ENCODE results near the gene ICAM1.
A peak's percentile ranks its signal among the peaks of the same experiment; 100 is the strongest.

Gene ICAM1

DNA sequence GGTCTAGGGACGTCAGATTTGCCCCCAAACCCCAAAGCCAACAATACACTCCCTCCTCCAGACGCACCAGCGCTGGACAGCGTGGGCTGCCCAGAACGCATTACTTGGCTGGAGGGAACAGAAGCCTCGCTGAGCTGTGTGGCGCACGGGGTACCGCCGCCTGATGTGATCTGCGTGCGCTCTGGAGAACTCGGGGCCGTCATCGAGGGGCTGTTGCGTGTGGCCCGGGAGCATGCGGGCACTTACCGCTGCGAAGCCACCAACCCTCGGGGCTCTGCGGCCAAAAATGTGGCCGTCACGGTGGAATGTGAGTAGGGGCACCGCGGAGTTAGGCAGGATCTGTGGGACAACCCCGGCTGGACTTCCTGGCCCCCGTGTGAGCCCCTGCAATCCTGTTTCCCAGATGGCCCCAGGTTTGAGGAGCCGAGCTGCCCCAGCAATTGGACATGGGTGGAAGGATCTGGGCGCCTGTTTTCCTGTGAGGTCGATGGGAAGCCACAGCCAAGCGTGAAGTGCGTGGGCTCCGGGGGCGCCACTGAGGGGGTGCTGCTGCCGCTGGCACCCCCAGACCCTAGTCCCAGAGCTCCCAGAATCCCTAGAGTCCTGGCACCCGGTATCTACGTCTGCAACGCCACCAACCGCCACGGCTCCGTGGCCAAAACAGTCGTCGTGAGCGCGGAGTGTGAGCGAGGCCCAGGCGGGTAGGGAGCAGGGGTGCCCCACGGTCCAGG is 22.9 kb downstream of the ICAM1 start:
- no peak for DNase-seq (ENCODE audit: low read depth)

- no peak for DNase-seq (ENCODE audit: low read depth)
Observed at GRCh38 chr19:10294368-10294697, 23.4 kb downstream of the ICAM1 start.

GRCh38 chr19:10295305-10295846 is 24.5 kb downstream of the ICAM1 start:
- no peak for DNase-seq (ENCODE audit: low read depth)

DNA sequence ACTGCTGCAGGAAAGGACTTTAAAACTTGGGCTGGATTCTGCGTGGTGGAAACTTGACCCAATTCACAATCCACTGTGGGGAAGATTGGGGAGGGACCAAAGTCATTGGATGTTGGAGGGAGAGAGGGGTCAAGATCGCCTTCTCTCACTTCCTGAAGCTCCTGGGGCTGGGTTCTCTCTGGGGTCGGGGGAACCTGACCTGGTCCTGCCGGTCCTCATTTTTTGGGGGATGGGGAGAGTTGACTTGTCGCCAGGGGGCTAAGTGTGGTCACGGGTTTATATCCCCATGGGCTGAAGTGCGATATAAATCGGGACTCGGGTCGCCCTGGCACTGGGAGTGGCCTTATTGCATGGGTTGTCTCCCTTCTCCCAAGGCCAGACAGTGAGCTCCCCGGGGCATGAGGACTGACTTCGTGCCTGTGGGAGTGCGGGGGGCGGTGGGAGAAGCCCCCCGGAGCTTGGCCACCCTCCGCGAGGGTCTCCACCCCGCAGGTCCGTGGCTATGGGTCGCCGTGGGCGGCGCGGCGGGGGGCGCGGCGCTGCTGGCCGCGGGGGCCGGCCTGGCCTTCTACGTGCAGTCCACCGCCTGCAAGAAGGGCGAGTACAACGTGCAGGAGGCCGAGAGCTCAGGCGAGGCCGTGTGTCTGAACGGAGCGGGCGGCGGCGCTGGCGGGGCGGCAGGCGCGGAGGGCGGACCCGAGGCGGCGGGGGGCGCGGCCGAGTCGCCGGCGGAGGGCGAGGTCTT is 25.1 kb downstream of the ICAM1 start:
- no peak for DNase-seq (ENCODE audit: low read depth)

DNA sequence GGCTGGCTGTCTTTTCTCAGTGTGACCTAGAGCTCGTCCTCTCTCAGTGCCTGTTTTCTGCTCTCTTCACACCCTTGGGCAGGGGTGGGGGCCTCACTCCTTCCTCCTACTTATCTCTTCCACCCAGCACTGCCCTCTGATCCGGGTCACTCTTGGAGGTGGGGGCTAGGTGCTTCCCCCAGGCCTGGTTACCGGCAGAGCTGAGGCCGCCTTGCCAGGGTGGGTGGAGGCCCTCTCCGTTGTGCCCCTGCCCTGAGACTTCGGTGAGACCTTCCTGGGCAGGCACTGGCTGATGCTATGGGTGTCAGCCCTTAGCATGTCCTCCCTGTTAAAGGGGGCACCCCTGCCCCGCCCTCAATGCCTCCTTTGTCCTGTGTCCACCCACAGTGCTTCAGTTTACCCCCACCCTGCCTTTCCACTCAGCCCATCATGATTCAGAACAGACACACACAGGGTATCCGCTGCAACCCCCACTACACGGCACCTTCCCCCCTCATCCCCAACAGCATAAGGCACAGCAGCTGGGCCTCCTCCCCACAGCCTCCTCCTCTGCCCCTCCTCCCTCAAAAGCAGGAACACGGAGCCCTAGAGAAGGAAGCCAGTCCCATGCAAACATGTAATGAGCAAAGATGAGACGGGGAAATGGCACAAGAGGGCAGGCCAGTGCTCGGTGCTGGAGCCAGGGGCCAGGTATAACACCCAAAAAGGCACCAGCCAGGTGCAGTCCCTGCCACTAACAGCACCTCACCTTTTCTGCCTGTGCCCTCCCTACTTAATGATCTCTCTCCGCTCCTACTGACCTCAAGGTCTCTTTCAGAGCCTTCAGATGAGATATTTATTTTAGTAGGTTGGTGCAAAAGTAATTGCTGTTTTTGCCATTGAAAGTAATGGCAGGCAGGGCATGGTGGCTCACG is 28.9 kb downstream of the ICAM1 start:
- peak; percentile 94 for DNase-seq (ENCODE audit: low read depth)

- no peak for DNase-seq (ENCODE audit: low read depth)
Observed at GRCh38 chr19:10305139-10305806, 34.4 kb downstream of the ICAM1 start.

GRCh38 chr19:10306327-10306726 is 35.4 kb downstream of the ICAM1 start:
- DNase-seq (ENCODE audit: low read depth): no peak

DNA sequence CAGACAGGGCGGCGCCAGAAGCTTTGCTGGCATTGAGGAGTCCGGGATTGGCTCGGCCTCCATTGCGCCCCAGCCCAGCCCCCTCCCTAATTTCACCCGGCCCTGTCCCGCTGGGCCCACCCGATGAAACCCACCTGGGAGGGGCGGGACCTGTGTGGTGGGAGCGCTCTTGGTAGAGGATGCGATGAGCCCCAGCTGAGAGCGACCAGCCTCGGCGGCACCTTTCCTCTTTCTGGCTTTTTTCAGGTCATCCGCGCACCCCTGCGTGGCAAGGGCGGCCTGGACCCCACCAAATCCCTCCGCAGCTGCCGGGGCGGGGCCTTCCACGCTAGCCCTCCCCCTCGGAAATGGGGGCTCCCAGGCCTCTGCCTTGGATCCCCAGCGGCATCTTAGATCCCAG is 38.5 kb downstream of the ICAM1 start, which contains the start of gene ZGLP1:
TSS of gene ZGLP1 (minus strand) at position 393 of the 400 bp plus-strand sequence.
- no peak for DNase-seq (ENCODE audit: low read depth)

DNA sequence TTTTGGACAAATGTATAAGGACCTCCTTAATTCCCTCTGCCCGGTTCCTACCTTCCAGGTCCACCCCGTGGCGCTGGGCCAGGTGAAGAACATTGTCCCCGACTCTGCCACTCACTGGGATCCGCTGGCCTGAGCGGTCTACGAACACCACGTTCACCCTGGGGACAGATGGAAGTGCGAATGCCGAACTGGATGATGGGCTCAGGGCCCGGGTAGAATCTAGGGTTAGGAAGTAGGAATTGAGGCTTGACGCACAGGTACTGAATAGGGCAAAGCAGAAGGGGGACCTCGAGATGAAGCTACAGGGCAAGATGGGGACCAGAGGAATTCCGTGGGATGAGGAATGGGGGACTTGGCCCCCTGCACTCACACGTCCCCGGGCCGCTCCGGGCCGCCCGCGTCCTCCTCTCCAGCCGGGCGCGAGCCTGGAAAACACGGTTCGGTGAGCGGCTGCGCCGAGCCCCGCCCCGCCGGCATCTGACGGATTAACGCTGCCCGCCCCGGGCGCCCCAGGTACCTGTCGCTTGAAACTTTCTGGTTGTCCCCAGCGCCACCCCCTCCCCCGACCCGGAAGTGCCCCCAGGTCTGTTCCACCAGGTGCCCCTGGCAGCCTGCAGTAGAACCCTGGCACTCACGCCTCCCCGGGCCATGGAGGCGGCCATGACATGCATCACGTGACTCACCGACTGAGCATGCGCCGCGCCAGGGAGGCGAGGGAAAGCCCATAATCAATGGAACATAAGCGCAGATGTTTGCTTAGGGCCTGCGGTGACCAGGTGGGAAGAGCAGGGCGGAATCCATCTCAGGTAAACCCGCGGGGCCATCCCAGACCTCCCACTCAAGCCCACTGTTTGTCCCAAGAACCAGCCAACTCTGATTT is 44.7 kb downstream of the ICAM1 start, which contains the start of gene FDX2:
TSS of gene FDX2 (minus strand) at position 681 of the 880 bp plus-strand sequence. CDS start at position 662, 19 bp downstream.
- DNase-seq (ENCODE audit: low read depth): no peak

- DNase-seq (ENCODE audit: low read depth): no peak
Observed at GRCh38 chr19:10316229-10317044, 45.5 kb downstream of the ICAM1 start.

DNA sequence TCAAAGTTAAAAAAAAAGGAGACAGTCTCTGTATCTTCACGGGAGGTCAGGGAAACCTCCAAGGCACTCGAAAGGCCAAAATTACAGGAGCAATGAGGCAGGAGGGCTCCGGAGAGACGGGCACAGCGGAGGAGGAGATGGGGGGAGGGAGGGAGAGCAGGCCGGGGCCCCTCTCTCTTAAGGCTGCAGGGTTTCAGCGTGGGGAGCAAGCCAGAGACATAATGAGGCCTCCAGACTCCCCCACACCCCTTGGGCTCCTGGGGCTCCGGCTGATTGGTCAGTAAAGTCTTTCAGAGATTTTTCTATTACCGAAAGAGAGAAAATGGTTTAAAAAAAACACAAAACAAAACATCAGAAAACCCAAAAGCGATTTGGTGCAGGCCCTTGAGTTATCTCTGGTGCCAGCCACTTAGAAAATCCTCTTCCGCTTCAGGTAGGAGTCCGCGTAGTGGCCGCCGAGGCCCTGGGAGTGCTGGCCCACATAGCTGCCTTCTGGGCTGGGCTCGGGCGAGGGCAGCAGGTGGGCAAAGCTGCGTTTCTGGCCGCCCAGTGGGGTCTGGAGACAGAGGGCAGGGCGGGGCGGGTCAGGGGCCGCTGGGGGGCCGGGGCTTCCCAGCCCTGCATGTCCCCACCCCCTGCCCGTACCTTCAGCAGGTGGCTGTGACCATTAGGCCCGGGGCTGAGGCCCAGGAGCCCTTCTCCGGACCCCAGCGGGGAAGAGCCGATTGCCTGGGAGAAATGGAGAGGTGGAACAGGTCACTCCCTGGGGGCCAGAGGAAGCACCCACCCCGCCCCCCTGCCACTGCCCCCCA is 46.3 kb downstream of the ICAM1 start:
- DNase-seq (ENCODE audit: low read depth): no peak

DNA sequence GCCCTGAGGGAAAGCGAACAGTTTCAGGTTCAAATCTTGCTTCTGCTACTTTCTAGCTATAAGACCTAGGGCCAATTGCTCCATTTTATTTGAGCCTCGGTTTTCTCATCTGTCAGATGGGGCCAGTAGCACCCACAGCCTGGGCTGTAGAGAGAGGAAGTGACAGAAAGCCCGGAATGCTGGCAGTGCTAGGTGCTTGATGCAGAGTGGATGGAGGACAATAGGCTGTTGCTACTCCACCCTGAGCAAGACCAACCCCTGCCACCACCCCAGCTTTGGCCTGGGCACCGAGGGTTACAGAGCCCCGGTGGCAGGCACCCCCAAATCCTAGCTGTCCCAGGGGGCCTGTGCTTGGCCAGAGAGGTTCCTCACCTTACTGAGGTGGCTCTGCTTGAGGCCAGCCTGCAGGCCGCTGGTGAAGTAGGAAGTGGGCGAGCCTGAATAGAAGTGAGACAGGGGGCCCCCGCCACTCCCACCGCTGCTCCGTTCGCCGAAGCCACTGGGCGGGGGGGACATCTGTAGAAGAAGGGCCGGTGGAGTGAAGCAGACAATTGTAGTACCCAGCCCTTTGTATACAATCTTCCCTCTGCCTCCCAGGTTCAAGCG is 47.0 kb downstream of the ICAM1 start:
- no peak for DNase-seq (ENCODE audit: low read depth)

DNA sequence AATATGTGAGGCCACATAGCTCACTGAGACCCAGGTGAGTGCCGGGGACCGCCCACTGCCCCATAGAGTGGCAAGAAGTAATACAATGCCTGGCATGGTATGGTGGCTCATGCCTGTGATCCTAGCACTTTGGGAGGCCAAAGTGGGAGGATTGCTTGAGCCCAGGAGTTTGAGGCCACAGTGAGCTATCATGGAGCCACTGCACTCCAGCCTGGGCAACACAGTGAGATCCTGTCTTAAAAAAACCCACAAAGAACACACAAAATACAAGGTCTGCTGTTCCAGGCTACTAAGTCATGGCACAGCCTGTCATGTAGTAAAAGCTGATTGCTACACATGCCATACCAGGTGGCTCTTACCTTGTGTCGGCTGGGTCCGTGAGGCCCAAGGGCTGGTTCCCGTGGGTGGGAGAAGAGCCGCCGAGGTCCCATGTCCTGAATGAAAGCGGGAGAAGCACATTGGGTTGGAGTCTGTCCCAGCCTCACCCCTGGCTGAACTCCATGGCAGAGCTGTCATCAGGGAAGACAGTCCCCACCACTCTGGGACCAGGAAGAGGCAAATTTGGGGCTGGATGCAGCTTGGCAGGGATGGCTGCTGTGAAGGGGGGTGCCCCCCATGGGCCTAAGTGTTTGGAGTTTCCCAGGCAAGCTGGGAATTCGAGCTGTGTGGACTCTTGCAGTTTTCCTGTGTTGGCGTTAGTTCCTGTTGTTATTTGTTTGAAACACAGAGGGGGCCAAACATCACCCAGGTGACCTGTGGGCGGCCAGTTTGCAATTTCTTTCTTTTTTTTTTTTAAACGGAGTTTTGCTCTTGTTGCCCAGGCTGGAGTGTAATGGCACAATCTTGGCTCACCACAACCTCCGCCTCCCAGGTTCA is 48.1 kb downstream of the ICAM1 start:
- DNase-seq (ENCODE audit: low read depth): no peak

GRCh38 chr19:10320602-10321416 is 49.9 kb downstream of the ICAM1 start:
- no peak for DNase-seq (ENCODE audit: low read depth)

DNA sequence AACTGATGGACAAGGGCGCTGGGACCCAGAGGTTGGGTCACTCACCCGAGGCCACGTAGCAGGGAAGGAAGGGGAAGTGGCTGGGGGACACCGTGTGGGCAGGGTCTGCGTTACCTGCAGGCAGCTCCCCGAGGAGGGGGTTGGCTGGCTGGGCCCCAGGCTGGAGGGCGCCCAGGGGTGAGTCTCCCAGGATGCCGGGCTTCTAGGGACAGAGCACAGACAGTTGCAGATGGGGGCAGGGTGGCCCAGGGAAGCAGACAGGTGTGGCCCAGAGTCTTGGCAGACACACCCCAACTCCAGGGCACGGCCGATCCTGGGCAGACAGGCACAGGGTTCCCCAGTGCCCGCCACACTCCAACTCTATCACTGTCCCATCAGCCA is 50.5 kb downstream of the ICAM1 start:
- DNase-seq (ENCODE audit: low read depth): no peak

Data from CMK (cell line).